IPS-11a (cell line): ENCODE measurements around the gene LPCAT1.

Experiments
- H3K4me3 ChIP-seq: one replicate; pipeline ENCODE4 v1.5.1; 2013; ENCODE audit warnings: low read depth, low read length, control low read depth

Gene LPCAT1

GRCh38 chr5:1498623-1499416 is 24.9 kb downstream of the LPCAT1 start:
- no peak overlapping the region for H3K4me3 ChIP-seq

- H3K4me3 ChIP-seq = no peak overlapping the region
These were observed 25.8 kb downstream of the LPCAT1 start for GRCh38 chr5:1497795-1498622.

GRCh38 chr5:1497242-1497777 is 26.4 kb downstream of the LPCAT1 start:
- no peak overlapping the region for H3K4me3 ChIP-seq

GRCh38 chr5:1495525-1495897 is 28.2 kb downstream of the LPCAT1 start:
- no peak overlapping the region for H3K4me3 ChIP-seq

- no peak overlapping the region for H3K4me3 ChIP-seq
These were observed 28.8 kb downstream of the LPCAT1 start for GRCh38 chr5:1494780-1495524.

GRCh38 chr5:1493941-1494340 is 29.8 kb downstream of the LPCAT1 start:
- H3K4me3 ChIP-seq = no peak overlapping the region

GRCh38 chr5:1493413-1493812 is 30.3 kb downstream of the LPCAT1 start:
- no peak overlapping the region for H3K4me3 ChIP-seq

GRCh38 chr5:1492757-1493156 is 31.0 kb downstream of the LPCAT1 start:
- H3K4me3 ChIP-seq = no peak overlapping the region

GRCh38 chr5:1490376-1490775 is 33.4 kb downstream of the LPCAT1 start:
- no peak overlapping the region for H3K4me3 ChIP-seq

GRCh38 chr5:1489754-1490153 is 34.0 kb downstream of the LPCAT1 start:
- H3K4me3 ChIP-seq = no peak overlapping the region

GRCh38 chr5:1488882-1489680 is 34.7 kb downstream of the LPCAT1 start:
- H3K4me3 ChIP-seq = no peak overlapping the region

- no peak overlapping the region for H3K4me3 ChIP-seq
These were observed 36.5 kb downstream of the LPCAT1 start for GRCh38 chr5:1487079-1487764.

- H3K4me3 ChIP-seq = no peak overlapping the region
These were observed 37.5 kb downstream of the LPCAT1 start for GRCh38 chr5:1486271-1486670.

- no peak overlapping the region for H3K4me3 ChIP-seq
These were observed 38.1 kb downstream of the LPCAT1 start for GRCh38 chr5:1485579-1486118.

- no peak overlapping the region for H3K4me3 ChIP-seq
These were observed 38.8 kb downstream of the LPCAT1 start for GRCh38 chr5:1484730-1485578.

GRCh38 chr5:1483856-1484729 is 39.7 kb downstream of the LPCAT1 start:
- H3K4me3 ChIP-seq = no peak overlapping the region

- H3K4me3 ChIP-seq = no peak overlapping the region
These were observed 40.7 kb downstream of the LPCAT1 start for GRCh38 chr5:1483064-1483463.

- H3K4me3 ChIP-seq = no peak overlapping the region
These were observed 41.8 kb downstream of the LPCAT1 start for GRCh38 chr5:1481959-1482331.
